HTR-8/SVneo (cell line): ENCODE measurements around the gene PID1.

Experiments used
- DNase-seq: peaks from one replicate; pipeline ENCODE4 v3.0.0; 2011; ENCODE audit warnings: low spot score, mixed read lengths; ENCODE audit not compliant: insufficient read length
- FAIRE-seq: peaks from 2 replicates; lab custom pipeline; 2011; peaks lifted over from hg19 to GRCh38; lab: Jason Lieb, UNC

Gene PID1

DNA sequence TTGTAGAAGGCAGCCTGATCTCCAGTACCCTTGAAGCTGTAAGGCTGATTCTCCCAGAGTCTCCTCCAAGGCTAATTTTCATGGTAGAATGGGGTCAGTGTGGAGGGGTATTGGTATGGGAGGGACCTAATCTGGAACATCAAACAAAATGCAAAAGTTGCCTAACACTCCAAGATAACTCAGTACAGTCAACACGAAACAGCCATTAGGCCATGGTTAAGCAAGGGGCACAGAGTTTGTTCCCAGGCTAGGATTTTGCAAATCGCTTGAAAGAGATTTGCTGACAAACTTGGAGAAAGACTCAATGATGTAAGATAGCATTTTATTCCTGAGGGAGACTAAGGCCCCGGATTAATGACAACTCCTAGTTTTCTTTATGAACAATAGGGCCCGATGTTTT is 5.4 kb downstream of the PID1 start:
- FAIRE-seq: no peak
- no peak for DNase-seq

DNA sequence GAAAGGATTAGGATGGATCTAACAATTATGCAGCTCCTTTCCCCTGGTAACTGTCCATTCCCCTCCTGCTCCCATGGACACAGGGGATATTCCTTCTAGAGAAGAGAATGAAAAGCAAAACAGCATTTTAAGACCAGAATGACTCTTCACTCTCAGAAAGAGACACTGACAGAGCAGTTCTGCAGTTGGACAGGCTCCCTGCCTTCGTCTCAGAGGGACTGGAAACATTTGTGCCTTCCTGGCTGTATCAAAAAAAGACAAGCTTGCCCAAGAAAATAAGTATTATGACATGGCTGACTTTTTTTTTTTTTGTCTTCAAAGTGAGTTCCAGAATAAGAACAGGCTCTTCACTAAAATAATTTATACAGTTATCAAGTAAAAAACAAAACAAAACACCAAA is 9.5 kb downstream of the PID1 start:
- no peak for FAIRE-seq

DNA sequence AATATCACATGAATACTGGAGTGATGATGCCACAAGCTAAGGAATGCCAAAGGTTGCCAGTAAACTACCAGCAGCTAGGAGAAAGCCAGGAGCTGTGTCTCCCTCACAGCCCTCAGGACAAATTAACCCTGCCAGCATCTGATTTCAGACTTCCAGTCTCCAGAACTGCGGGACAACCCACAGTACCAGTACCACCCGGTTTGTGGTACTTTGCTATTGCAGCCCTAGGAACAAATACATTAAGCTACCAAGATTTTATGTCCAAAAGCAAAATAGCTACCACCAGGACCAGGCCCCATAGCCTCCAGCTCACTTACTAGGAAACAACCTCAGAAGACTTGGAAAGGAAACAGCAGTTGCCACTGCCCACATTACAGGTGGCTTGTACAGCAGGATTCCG is 10.0 kb downstream of the PID1 start:
- no peak for FAIRE-seq

More for the DNA sequence above, 9.5 kb downstream of the PID1 start:
- no peak for DNase-seq

DNA sequence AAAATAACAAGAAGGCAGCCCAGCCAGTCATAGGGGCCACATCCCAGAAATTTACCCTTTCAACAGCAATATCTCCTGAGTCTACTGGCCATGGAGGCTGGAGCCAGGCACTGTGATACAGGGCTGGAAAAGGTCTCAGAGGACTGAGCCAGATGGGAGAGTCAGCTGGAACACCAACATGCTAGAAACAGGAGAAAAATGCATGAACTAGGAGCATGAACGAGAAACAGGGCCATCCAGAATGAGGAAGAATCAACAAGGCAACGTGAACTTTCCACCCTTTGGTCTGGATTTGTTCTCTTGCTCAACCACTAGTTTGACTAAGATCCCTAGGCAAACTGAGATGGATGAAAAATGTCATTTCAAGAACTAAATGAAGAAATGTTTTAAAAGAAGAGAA is 13.1 kb downstream of the PID1 start:
- no peak for DNase-seq
- no peak for FAIRE-seq

More for the DNA sequence above, 10.0 kb downstream of the PID1 start:
- no peak for DNase-seq

DNA sequence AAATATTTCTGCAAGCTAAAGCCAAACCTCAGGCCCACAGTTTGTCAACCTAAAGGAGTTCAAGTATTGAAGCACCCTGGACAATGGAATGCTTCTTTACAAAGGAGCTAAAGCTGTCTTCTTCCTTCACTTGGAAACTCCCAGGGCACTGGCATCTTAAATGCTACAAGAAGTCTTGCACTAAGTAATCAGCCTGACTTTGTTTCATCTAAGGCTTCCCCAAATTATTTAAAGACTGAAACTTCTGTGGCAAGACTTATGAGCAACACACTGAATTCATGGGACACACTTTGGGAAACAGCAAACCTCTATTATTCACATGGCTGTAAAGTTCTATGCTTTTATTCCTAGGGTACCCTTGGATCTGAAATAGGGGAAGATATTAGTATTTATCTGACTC is 14.7 kb downstream of the PID1 start:
- DNase-seq: no peak
- no peak for FAIRE-seq

DNA sequence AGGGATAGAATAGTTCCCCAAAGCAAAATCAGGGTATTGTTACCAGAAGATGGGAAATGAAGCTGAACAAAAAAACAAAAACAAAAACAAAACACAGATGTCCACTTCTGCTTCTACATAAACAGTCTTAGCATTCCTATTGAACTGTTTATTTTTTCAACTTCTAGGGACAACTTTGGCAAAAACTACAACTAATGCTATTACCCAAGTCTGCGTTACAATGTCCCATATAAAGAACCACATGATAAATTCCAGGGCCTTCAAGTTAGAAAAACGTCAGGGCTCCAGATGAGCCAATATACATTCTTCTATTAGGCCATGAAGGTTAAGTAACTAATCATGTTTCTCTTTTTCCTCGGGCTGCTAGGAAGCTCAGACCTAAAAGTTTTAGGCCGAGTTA is 16.9 kb downstream of the PID1 start:
- DNase-seq (no peak), FAIRE-seq (no peak)

DNA sequence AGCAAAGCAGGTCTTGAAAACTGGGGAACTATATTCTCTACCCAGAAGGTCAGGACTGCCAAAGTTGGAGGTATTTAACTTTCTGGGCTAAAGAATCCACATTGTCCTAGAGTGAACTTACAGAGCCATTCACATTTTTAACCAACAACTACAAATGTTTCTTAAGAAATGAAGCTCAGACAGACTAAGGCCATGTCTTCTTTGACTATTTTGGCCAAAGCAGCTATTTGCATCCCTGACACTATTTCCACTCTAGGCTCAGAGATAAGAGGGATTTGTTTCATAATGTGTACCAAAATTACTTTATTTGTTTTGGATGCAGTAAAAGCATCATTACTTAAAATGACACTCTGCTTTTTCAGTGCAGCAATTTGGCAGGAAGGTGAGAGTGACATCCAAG is 18.1 kb downstream of the PID1 start:
- DNase-seq: no peak
- FAIRE-seq: no peak

DNA sequence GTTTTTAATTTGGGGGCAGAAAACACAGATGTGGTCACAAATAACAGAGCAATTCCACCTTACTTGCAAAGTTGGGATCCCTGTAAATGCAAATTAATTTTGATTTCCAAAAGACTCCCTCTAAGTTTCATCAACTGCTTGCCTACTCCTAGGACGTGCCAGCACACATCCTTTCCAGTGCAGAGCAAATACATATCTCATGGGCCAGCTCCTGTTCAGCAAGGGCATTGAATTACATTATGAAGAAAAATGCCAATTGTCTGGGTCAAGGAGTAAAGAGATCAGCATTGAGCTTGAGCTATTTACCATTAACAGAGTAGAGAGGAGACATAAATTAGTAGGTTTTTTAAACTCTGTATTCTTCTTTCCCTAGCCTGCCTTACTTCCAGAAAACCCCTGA is 18.8 kb downstream of the PID1 start:
- FAIRE-seq: no peak
- no peak for DNase-seq

DNA sequence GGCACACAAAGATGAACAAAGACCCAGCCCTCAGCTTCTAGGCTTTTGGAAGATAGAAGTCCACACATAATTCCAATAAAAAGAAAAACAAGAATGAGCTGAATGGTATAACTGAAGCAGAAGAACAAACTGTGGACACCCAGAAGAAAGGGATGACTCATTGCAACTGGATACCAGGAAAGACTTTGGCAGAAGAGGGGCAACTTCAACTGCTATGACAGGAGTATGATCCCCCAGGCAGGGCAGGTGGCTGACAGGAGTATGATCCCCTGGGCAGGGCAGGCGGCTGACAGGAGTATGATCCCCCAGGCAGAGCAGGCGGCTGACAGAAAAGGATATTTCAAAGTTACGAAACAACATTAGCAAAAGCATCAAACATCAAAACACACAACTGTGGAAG is 21.6 kb downstream of the PID1 start:
- no peak for DNase-seq
- peak; percentile 31 for FAIRE-seq

DNA sequence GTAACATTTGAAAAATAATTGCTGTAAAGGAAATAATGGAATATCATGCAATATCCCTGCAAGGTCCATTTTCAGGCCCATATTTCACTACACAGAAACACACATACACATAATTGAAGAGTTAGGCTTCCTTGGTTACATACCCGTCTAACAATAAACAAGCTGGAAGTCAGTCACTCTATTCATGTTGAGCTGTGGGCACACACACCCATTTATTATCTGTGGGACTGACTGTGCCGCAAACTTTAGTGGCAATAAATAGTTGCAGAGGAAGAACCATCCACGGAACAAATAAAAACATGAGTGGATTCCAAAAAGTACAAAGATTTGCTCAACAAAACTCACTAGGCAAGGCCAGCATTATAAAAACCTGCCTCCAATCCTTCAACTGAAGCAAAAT is 24.8 kb downstream of the PID1 start:
- DNase-seq (no peak), FAIRE-seq (no peak)

DNA sequence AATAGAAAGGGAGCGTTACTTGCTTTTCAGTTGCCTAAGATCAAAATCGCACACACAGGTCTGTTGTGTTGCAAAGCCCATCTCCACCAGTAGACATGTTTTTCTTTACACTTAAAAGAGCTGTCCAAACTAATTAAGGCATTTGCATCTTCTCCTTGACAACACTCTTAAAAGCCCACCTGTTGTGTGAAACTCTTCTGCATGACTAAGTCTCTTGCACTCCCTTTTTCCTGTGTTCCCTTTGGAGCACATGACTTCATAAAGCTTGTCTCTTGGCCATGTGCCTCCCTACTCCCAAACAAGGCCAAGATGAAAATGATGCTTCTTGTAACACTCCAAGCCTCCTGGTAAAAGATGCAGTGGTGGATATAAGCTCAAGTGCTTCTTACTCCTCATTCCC is 26.1 kb downstream of the PID1 start:
- no peak for DNase-seq
- FAIRE-seq: no peak

DNA sequence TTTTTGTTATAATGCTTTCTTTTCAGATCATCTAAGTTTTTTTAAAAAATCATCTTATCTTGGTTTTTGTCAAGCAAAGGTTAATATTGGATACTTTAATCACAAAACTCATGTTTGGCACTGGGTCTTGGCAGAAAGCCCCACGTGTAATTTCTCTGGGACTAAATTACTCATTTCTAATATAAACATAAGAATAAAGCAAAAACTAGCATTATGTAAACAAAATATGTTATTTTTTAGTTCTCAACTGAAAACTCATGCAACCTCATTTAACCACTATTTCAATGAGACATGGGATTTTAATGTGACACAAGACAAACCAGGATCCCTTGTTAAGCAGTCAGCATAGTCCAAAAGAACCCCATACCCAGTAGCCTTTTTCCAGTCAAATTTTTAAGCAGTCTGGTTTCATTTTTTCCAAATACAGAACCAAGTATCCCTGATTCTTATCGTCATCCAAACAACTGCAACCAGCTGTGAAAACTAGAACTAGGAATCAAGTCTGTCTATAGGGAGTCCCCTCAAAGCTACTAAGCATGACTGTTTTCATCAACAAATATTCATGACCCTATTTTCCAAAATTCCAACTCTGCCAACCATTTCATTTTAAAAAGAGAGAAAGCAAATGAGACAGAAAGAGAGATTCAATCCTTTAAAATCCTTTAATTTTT is 27.1 kb downstream of the PID1 start:
- FAIRE-seq (no peak), DNase-seq (no peak)

DNA sequence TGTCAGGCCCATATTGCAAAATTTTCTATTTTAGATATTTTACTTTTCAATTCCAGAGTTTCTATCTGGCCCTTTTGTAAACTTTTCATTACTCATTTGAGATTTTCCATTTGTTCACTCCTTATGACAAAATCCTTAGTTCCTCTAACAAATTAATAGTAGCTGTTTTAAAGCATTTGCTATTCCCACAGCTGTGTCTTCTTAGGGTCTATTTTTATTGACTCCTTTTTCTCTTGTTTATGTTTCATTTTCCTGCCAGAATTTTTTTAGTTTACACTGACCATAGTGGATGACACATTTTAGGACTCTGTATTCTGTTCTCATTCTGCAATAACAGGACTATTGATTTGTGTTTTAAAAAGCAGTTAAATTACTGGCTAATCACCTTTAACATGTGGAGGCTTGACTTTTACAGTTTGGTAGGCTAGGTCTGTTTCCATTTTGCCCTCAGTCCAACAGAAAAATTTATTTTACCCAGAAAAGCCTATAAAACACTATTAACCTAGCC is 30.0 kb downstream of the PID1 start:
- DNase-seq (no peak), FAIRE-seq (no peak)

DNA sequence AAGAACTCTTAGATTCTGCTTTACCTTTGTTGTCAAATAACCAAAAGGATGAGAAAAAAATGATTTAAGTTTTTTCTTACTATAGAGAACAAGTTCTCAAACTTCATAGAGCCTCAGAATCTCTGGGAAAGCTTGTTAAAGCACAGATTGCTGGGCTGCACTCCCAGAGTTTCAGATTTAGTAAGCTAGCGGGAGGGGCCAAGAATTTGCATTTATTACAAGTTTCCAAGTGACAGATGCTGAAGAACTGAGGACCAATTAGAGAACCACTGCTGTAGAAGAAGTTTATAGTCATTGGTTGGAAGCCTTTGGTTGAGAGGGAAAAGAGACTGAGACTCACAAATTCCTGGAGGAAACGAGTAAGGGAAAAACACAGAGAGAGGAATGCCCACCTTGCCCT is 32.1 kb downstream of the PID1 start:
- no peak for DNase-seq
- FAIRE-seq: no peak

DNA sequence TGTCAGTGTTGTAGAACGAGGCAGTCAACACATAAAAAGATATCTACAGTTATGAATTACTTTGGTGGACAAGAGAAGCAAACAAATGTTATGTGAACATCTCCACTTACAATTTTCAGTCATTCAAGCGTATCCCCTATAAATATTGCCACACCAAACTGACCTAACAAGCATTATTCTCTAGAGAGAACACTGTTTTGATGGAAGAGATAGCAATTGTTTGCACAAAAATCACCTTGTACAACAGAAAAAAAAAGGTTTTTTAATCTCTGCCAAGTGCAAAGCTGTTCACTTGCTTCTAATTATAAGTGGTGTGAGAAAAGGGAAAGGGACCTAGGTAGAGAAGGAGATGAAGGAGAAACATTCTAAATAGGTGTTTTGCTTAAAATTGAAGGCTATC is 33.8 kb downstream of the PID1 start:
- DNase-seq (no peak), FAIRE-seq (no peak)

DNA sequence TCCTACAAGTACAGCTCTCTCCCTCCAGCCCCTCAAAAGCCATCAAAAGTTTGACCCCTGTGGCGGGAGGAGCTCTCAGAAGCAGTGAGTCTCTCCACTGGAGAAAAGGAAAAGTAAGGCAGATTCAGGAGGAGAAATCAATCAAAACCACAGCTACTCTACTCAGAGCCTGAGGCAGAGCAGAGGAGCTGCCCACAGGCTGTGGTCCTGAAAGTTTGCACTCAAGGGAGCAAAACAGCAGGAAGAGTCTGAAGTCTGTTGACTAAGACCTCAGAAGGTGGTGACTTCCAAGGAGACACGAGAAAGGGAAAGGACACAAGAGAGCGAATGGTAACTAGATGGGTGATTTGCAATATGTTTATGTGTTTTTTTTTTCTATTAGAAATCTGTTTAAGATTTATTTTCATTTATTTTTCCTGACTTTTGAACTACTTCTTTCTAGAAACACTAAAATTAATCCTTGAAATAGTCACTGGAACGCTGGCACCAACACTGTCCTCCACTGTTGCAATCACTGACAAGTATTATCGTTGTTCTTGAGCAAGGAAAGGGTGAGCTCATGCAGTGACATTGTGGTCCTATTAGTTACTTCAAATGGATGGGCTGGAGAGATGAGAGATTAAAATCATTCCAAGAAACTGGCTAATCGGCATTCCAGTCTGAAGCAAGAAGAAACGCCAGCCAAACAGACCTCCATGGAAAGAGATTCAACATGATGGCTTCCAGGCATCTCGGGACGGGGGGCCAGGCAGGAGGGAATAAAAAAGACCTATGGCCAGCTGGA is 35.8 kb downstream of the PID1 start:
- DNase-seq: no peak
- no peak for FAIRE-seq

DNA sequence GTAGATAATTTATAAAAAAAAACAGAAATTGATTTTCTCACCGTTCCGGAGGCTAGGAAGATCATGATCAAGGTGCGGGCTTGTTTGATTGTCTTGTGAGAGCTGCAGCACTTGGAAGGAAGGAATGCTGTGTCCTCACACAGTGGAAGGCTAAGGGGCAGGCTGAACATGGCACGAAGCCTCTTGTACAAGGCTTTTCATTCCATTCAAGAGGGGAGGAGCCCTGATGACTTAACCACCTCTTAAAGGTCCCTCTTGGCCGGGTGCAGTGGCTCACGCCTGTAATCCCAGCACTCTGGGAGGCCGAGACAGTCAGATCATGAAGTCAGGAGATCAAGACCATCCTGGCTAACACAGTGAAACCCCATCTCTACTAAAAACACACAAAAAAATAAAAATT is 39.2 kb downstream of the PID1 start:
- DNase-seq: no peak
- no peak for FAIRE-seq

DNA sequence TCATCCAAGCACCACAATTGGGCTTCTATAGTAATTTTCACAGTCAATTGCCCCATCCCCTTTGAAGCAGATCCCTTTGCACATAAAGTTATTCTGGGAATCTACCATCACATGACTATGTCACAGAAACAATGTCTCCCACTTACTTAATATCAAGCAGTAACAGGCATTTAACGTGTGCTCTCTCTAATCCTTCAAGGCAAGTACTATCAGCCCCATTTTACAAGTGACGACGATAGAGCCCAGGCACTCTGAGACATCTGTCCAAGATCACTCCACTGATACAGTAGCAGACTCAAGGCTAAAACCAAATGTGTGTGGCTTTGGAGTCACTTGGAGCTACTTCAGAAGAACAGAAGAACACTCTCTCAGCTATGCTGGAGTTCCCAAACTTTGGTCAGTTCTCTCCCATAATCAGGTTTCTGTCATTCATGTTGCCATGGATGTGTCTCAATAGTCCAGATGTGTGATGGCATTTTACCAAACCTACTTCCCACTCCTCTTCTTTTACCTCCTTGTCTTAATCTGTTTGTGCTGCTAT is 39.7 kb downstream of the PID1 start:
- DNase-seq: no peak
- no peak for FAIRE-seq

DNA sequence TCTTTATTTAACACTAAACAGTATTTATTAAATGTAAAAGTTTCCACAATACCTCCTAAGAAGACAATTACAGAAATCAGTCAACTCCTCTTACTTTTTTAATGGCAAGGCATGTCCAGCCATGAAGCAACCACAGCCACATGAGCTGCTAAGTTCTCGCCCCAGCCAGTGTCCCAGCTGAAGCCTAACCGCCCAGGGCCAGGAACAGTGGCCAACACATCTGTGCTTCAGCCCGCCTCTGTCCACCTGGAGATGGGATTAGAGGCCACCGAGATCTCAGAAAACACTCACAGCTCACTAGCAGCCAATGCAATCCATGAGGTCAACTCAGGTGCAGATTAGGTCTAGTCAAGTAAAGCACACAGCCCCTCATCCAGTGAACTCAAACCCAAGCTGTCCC is 40.2 kb downstream of the PID1 start:
- no peak for DNase-seq
- FAIRE-seq: no peak

DNA sequence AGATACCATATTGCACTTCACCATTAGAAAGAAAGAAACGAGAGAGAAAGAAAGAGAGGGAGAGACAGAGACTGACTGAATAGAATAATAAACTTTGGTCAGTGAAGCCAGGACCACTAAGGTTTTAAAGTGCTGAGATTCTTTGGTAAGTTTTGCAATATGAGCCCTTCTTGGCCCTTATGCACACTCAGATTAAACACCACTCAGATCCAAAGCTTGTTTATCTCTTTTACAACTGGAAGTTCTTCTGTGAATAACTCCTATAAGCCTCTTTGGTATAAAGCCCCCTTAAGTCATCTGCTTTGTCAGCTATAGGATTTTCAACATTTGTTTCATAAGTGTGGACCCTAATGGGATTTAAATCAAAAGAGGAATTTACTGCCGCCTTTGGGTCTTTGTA is 40.8 kb downstream of the PID1 start:
- DNase-seq (no peak), FAIRE-seq (no peak)

DNA sequence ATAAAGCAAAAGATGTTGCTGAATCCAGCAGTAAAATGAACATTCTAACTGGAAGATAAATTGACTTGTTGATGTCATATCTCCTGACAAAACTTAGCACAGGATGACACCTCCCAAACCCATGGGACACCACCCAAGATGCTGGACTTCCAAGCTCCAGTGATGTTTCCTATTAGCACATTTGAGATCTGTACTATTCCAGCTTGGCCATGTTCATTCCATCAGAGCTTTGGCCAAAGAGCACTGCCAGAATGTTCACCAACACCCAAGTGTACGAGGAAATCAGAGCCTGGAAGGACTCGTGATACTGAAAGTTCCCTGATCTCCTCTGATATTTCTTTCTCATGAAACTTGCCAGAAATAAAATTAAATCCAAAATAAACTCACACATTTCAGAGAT is 44.7 kb downstream of the PID1 start:
- FAIRE-seq: no peak
- no peak for DNase-seq

DNA sequence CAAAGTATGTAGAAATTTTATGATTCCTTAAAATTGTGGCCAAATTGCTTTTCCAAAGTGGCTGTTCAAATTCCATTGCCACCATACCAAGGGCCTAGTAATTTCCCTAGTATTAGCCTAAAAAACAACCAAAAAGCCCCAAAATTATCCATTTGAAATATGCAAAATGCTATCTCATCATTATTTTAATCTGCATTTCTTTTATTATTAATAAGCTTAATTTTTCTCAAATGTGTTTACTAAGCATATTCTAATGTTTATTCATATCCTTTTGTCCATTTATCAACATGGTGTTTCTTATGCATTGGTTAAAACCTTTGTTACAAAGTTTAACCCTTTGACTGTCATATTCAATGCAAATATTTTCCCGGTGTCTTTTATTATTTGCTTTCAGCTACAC is 48.0 kb downstream of the PID1 start:
- no peak for DNase-seq
- no peak for FAIRE-seq
